GM23338 (cell line): ENCODE results near the gene ANKRD66.

ENCODE experiments used
- CREB1 ChIP-seq: fragments of 250-450 bp; sonication (Bioruptor Pico); IDR thresholded peaks from 2 replicates; pipeline ENCODE4 v1.5.0; 2020; ENCODE audit warnings: low read depth, mild to moderate bottlenecking, moderate library complexity
- CTCF ChIP-seq, 2 experiments: fragments of 200-600 bp in 1 of 2; sonication (generic) in 1 of 2; conservative IDR thresholded peaks; 2 replicates each; pipeline versions ENCODE4 v1.5.1 to v1.6.1; 2016 to 2017; ENCODE audit warnings: antibody characterized with exemption in 2 of 2, low read depth in 2 of 2, mild to moderate bottlenecking in 2 of 2, moderate library complexity in 1 of 2
- EZH2 ChIP-seq: fragments of 200-600 bp; sonication (generic); IDR thresholded peaks from one replicate; pipeline ENCODE4 v1.8.0; 2017; ENCODE audit warnings: antibody characterized with exemption, mild to moderate bottlenecking, low read depth; ENCODE audit not compliant: unreplicated experiment
- EZH2phosphoT487 ChIP-seq: fragments of 200-600 bp; sonication (generic); IDR thresholded peaks from one replicate; pipeline ENCODE4 v1.8.1; 2018; ENCODE audit warnings: antibody characterized with exemption; ENCODE audit not compliant: unreplicated experiment
- JUNB ChIP-seq: IDR thresholded peaks from one replicate; pipeline ENCODE4 v1.6.1; 2016; ENCODE audit warnings: antibody characterized with exemption; ENCODE audit not compliant: unreplicated experiment
- NANOG ChIP-seq: IDR thresholded peaks from 2 replicates; pipeline ENCODE4 v1.6.1; 2016; ENCODE audit warnings: antibody characterized with exemption, borderline replicate concordance
- POLR2AphosphoS5 ChIP-seq: IDR thresholded peaks from 2 replicates; pipeline ENCODE4 v1.6.1; 2016; ENCODE audit warnings: antibody characterized with exemption, low read depth
- STAT1 ChIP-seq: IDR thresholded peaks from one replicate; pipeline ENCODE4 v1.6.1; 2016; ENCODE audit warnings: antibody characterized with exemption; ENCODE audit not compliant: unreplicated experiment
- ZNF114 ChIP-seq: fragments of 250-450 bp; sonication (Bioruptor Pico); IDR thresholded peaks from 2 replicates; pipeline ENCODE4 v1.5.0; 2020; ENCODE audit warnings: mild to moderate bottlenecking, moderate library complexity
- ZNF331 ChIP-seq: fragments of 250-450 bp; sonication (Bioruptor Pico); IDR thresholded peaks from 2 replicates; pipeline ENCODE4 v1.5.0; 2020; ENCODE audit warnings: low read depth, mild to moderate bottlenecking, moderate library complexity
- TF ChIP-seq, protein P1 (sequence below): IDR thresholded peaks from one replicate; pipeline ENCODE4 v1.6.1; 2018; ENCODE audit warnings: antibody characterized with exemption; ENCODE audit not compliant: unreplicated experiment
- TF ChIP-seq, protein P2 (sequence below): IDR thresholded peaks from 2 replicates; pipeline ENCODE4 v1.6.1; 2016; ENCODE audit warnings: antibody characterized with exemption
- TF ChIP-seq, protein P3 (sequence below): fragments of 250-450 bp; sonication (Bioruptor Pico); IDR thresholded peaks from 2 replicates; pipeline ENCODE4 v1.5.0; 2020; ENCODE audit warnings: mild to moderate bottlenecking, moderate library complexity

DNA sequence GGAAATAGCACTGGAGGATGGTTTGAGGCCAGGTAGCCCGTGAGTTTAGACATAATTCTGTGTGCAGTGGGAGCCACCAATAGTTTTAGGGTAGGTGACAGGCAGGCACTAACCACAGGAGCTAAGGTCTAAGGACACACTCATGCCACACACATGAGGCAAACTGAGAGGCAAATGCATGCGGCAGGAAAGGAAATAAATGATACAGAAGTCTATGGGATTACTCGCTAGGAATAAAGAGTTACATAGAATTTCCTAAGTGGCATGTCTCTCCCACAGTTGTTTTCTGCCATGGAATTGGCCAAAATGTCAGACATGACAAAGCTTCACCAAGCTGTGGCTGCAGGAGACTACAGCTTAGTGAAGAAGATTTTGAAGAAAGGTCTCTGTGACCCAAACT lies 4.9 kb downstream of the ANKRD66 start:
- TF ChIP-seq CTCF (conservative IDR thresholded peaks at IDR 0.05; ENCODE audit: low read depth in 2 of 2) (no peak), EZH2 (no peak), POLR2AphosphoS5 (no peak), NANOG (no peak), EZH2phosphoT487 (no peak), JUNB (no peak), CREB1 (CRISPR knock-in tag) (no peak), ZNF331 (CRISPR knock-in tag) (no peak), ZNF114 (CRISPR knock-in tag) (no peak), STAT1 (no peak)
- TF ChIP-seq, protein P1, sequence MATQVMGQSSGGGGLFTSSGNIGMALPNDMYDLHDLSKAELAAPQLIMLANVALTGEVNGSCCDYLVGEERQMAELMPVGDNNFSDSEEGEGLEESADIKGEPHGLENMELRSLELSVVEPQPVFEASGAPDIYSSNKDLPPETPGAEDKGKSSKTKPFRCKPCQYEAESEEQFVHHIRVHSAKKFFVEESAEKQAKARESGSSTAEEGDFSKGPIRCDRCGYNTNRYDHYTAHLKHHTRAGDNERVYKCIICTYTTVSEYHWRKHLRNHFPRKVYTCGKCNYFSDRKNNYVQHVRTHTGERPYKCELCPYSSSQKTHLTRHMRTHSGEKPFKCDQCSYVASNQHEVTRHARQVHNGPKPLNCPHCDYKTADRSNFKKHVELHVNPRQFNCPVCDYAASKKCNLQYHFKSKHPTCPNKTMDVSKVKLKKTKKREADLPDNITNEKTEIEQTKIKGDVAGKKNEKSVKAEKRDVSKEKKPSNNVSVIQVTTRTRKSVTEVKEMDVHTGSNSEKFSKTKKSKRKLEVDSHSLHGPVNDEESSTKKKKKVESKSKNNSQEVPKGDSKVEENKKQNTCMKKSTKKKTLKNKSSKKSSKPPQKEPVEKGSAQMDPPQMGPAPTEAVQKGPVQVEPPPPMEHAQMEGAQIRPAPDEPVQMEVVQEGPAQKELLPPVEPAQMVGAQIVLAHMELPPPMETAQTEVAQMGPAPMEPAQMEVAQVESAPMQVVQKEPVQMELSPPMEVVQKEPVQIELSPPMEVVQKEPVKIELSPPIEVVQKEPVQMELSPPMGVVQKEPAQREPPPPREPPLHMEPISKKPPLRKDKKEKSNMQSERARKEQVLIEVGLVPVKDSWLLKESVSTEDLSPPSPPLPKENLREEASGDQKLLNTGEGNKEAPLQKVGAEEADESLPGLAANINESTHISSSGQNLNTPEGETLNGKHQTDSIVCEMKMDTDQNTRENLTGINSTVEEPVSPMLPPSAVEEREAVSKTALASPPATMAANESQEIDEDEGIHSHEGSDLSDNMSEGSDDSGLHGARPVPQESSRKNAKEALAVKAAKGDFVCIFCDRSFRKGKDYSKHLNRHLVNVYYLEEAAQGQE = no peak
- TF ChIP-seq, protein P2, sequence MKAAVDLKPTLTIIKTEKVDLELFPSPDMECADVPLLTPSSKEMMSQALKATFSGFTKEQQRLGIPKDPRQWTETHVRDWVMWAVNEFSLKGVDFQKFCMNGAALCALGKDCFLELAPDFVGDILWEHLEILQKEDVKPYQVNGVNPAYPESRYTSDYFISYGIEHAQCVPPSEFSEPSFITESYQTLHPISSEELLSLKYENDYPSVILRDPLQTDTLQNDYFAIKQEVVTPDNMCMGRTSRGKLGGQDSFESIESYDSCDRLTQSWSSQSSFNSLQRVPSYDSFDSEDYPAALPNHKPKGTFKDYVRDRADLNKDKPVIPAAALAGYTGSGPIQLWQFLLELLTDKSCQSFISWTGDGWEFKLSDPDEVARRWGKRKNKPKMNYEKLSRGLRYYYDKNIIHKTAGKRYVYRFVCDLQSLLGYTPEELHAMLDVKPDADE = no peak
- TF ChIP-seq, protein P3, sequence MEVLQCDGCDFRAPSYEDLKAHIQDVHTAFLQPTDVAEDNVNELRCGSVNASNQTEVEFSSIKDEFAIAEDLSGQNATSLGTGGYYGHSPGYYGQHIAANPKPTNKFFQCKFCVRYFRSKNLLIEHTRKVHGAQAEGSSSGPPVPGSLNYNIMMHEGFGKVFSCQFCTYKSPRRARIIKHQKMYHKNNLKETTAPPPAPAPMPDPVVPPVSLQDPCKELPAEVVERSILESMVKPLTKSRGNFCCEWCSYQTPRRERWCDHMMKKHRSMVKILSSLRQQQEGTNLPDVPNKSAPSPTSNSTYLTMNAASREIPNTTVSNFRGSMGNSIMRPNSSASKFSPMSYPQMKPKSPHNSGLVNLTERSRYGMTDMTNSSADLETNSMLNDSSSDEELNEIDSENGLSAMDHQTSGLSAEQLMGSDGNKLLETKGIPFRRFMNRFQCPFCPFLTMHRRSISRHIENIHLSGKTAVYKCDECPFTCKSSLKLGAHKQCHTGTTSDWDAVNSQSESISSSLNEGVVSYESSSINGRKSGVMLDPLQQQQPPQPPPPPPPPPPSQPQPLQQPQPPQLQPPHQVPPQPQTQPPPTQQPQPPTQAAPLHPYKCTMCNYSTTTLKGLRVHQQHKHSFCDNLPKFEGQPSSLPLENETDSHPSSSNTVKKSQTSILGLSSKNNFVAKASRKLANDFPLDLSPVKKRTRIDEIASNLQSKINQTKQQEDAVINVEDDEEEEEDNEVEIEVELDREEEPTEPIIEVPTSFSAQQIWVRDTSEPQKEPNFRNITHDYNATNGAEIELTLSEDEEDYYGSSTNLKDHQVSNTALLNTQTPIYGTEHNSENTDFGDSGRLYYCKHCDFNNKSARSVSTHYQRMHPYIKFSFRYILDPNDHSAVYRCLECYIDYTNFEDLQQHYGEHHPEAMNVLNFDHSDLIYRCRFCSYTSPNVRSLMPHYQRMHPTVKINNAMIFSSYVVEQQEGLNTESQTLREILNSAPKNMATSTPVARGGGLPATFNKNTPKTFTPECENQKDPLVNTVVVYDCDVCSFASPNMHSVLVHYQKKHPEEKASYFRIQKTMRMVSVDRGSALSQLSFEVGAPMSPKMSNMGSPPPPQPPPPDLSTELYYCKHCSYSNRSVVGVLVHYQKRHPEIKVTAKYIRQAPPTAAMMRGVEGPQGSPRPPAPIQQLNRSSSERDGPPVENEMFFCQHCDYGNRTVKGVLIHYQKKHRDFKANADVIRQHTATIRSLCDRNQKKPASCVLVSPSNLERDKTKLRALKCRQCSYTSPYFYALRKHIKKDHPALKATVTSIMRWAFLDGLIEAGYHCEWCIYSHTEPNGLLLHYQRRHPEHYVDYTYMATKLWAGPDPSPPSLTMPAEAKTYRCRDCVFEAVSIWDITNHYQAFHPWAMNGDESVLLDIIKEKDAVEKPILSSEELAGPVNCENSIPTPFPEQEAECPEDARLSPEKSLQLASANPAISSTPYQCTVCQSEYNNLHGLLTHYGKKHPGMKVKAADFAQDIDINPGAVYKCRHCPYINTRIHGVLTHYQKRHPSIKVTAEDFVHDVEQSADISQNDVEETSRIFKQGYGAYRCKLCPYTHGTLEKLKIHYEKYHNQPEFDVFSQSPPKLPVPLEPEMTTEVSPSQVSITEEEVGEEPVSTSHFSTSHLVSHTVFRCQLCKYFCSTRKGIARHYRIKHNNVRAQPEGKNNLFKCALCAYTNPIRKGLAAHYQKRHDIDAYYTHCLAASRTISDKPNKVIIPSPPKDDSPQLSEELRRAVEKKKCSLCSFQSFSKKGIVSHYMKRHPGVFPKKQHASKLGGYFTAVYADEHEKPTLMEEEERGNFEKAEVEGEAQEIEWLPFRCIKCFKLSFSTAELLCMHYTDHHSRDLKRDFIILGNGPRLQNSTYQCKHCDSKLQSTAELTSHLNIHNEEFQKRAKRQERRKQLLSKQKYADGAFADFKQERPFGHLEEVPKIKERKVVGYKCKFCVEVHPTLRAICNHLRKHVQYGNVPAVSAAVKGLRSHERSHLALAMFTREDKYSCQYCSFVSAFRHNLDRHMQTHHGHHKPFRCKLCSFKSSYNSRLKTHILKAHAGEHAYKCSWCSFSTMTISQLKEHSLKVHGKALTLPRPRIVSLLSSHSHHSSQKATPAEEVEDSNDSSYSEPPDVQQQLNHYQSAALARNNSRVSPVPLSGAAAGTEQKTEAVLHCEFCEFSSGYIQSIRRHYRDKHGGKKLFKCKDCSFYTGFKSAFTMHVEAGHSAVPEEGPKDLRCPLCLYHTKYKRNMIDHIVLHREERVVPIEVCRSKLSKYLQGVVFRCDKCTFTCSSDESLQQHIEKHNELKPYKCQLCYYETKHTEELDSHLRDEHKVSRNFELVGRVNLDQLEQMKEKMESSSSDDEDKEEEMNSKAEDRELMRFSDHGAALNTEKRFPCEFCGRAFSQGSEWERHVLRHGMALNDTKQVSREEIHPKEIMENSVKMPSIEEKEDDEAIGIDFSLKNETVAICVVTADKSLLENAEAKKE = no peak
